ENCODE data around the gene NXPH3. TPM values are rescaled to one million over a fixed set of nuclear protein-coding genes. Genes with fewer than 3 reads are reported as not detected.
"Not testable (repeated sequence)": the region's sequence is repeated elsewhere in the genome, so short reads cannot be mapped to it uniquely, and the experiment has no call there.

The NXPH3 gene
- total RNA-seq, 2 donors from 2014 or later = not detected

DNA sequence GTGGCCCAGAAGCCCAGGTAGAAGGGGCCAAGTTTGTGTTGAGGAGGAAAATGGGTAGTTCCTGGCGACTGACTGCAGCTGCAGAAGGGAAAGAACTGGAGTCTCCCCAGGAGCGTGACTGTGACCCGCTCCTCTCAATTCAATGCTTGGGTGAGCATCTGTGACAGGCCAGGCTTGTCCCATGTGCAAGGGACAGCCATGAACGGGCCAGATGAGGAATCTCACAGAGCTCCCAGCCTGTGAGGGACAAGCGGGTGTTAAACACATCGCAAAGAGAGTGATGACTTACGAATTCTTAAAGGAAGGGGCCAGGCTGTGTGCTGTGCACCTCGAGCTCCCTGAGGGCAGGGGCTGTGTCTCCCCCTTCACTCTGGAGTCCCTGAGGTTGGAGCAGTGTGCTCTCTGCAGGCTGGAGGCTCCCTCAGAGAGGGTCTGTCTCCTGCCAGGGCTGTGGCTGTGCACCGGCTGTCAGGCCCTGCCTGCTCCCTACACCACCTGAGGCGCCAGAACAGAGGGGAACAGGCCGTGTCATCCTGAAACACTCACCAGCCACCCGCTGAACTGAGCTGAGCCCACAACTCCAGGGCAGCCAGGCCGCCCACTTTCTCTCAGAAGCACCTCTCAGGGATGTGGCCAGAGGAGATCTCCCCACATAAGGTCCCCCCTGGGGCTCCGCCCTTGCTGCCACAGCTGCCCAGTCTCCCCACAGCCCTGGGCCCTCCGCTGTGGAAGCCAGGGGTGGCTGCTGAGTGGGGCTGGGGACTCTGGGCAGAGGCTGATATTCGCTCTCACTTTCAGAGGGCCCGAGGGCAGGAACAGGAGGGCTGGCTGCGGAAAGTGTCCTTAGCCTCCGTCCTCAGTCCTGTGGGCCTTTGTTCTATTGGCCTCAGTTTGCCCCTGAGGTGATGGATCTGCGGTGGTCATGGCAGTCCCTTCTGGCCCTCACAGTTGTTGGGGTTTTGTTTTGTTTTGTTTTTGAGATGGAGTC lies 25.7 kb upstream of the NXPH3 start:
- peaks cover 2% of the 10 kb centered on the region for H3K4me1 Mint-ChIP-seq
- no peak for DNase-seq
- no peaks in the 10 kb centered on the region for H3K36me3 Mint-ChIP-seq (ENCODE audit: low read depth)
- H3K27ac Mint-ChIP-seq = no peak overlapping the region
- no peaks in the 10 kb centered on the region for H3K9me3 ChIP-seq (ENCODE audit: control insufficient read depth, low read length, poor library complexity, severe bottlenecking)
- no peak overlapping the region for H3K4me3 Mint-ChIP-seq
- ATAC-seq = no peak
- H3K27me3 Mint-ChIP-seq = peaks cover 17% of the 10 kb centered on the region

- not testable (repeated sequence) for H3K27ac Mint-ChIP-seq, H3K4me1 Mint-ChIP-seq
- H3K27me3 Mint-ChIP-seq = peaks cover 17% of the 10 kb centered on the region
Observed at GRCh38 chr17:49550764-49551163, 24.9 kb upstream of the NXPH3 start.

DNA sequence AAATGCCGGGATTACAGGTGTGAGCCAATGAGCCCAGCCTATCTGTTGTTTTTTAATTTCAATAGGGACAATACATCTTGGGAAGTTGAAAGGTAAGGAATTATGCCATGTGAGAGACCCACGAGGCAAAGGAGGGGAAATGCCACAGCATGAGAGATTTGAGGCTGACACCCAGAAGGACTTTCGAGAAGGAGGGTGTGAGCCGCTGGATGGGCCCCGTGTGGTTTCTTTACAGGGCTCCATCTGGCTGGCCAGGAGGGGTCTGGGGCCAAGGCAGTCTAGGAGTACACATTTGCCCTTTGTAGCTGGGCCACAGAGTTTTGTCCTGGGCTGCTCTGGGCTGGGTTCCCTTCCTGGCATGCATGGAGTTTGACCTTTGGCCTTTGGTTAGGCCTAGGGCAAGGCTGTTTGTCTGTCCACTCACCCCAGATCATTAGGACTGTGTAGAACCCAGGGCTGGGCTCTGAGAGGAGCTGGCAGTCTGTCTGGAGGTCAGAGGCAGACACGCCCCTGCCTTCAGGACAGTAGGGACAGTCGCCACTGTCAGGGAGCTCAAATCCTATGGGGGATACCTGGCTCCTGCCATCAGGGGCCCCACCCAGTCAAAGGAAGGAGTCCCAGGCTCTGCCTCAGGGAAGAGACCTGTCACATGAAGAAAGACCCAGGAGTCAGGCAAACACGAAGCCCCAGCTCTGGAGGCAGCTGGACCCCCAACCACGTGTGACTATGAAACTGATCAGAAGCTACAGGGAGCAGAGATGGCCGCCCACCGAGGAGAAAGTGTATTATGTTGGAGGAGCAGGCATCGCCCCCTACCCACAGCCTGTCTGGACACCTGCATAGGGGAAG lies 24.2 kb upstream of the NXPH3 start:
- H3K4me1 Mint-ChIP-seq = peaks cover 2% of the 10 kb centered on the region
- H3K27me3 Mint-ChIP-seq = peaks cover 17% of the 10 kb centered on the region
- ATAC-seq (no peak), DNase-seq (no peak)
- H3K36me3 Mint-ChIP-seq (ENCODE audit: low read depth) = no peaks in the 10 kb centered on the region
- H3K27ac Mint-ChIP-seq = no peak overlapping the region
- H3K9me3 ChIP-seq (ENCODE audit: control insufficient read depth, low read length, poor library complexity, severe bottlenecking) = no peaks in the 10 kb centered on the region
- H3K4me3 Mint-ChIP-seq = no peak overlapping the region

More at GRCh38 chr17:49550764-49551163, 24.9 kb upstream of the NXPH3 start:
- not testable (repeated sequence) for H3K9me3 ChIP-seq (ENCODE audit: control insufficient read depth, low read length, poor library complexity, severe bottlenecking); DNase-seq; ATAC-seq; H3K4me3 Mint-ChIP-seq; H3K36me3 Mint-ChIP-seq (ENCODE audit: low read depth)

DNA sequence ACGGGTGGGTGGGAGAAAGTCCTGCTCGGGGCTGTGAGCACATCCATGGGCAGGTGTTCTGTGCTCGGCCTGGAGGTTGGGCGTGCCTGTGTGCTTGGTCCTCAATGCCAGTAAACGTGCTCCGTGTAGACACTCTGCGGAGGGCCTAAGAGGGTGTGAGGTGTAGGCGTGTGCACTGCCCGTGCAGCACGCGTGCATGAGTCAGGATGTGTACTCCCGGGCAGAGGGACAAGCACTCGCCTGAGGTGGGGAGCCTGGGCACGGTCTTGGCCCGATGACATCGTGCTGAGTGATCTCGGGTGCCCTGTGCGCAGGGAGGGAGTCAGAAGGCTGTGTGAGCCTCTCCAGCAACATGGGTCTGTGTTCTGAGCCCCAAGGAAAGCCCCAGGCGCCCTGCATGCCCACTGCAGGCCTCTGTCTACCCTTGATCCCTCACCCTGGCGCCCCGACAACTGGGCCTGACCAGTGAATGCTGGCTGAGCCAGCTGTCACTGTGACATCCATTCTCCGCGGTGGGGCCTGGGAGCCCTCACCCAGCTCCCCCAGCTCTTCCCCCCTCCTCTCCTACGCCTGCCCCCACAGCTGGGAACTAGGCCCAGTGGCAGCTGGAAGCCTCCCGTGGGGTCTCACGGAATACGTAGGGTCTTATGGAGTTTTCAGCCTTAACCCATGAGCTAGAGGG lies 23.5 kb upstream of the NXPH3 start:
- Mint-ChIP-seq H3K27ac (no peak overlapping the region), H3K36me3 (ENCODE audit: low read depth) (no peaks in the 10 kb centered on the region), H3K4me1 (peaks cover 3% of the 10 kb centered on the region), H3K27me3 (peaks cover 13% of the 10 kb centered on the region), H3K4me3 (no peak overlapping the region)
- H3K9me3 ChIP-seq (ENCODE audit: control insufficient read depth, low read length, poor library complexity, severe bottlenecking) = no peaks in the 10 kb centered on the region
- DNase-seq = no peak
- no peak for ATAC-seq

DNA sequence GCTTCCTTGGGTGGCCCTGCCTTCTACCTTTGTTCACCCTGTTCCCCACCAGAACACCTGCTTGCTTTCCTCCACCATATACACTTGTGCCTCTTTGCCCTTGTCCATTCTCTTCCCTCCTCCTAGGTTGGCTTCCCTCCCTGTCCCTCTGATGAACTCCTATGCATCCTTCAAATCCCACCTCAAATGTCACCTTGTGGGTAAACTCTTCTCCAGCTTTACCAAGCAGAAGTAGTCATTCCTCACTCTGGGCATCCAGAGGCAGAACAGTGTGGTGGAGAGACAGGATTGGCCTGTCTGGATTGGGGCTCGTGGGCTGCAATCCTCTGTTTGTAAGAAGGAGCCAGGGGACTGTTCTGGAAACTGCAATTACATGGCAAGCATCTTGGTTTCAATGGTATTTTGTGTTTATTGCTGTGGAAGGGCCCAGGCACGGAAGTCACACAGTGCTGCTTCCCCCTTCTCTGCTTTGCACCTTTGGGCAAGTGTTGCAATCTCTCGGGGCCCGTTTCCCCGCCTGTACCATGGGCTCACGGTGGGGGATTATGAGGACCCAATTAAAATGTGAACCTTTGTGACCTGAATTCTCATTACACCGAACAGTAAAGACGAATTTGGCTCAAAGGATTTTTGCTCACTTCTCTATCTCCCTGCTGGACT lies 21.9 kb upstream of the NXPH3 start:
- ATAC-seq = no peak
- H3K4me3 Mint-ChIP-seq = no peak overlapping the region
- no peaks in the 10 kb centered on the region for H3K9me3 ChIP-seq (ENCODE audit: control insufficient read depth, low read length, poor library complexity, severe bottlenecking)
- H3K36me3 Mint-ChIP-seq (ENCODE audit: low read depth) = peaks cover 3% of the 10 kb centered on the region
- no peak for DNase-seq
- peaks cover 8% of the 10 kb centered on the region for H3K4me1 Mint-ChIP-seq
- peaks cover 7% of the 10 kb centered on the region for H3K27me3 Mint-ChIP-seq
- H3K27ac Mint-ChIP-seq = peak overlapping the region; percentile 47

DNA sequence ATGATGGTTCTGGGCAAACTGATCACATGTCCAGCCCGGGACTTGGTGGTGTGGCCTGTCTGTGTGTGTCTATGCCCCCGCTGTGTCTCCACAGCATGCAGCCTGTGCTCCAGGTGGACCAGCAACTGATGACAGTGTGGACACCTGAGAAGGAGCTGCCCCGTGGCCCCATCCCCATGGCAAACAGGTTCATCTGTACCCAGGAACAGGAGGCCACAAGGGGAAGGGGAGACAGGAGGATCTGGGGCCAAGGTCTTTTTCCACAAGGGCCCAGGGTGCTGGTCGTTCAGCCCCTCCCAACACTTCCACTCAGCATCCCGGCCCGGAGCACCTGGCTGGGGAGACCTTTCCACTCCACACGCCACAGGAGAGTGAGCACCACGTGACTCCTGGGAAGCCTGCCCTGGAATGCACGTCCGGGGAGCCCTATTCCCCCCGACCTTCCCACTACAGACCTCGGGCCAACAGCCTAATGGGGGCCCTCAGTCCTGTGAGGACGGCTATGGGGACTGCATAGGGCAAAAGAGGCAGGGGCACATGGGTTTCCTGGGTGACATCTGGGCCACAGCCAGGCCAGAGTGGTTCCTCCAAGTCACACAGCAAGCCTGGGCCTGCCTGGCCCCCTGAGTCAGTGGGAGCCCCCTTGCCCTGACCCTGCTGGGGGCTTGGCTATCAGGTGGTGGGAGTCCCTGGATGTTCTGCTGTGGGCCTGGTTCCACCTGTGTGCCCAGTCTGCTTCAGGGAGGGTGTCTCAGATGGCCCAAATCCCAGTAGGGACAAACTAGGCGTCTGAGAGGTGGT lies 20.8 kb upstream of the NXPH3 start:
- peak overlapping the region; percentile 54 for H3K27ac Mint-ChIP-seq
- no peak for DNase-seq
- ATAC-seq = no peak
- peaks cover 3% of the 10 kb centered on the region for H3K36me3 Mint-ChIP-seq (ENCODE audit: low read depth)
- no peaks in the 10 kb centered on the region for H3K9me3 ChIP-seq (ENCODE audit: control insufficient read depth, low read length, poor library complexity, severe bottlenecking)
- no peak overlapping the region for H3K4me3 Mint-ChIP-seq
- H3K4me1 Mint-ChIP-seq = peaks cover 8% of the 10 kb centered on the region
- H3K27me3 Mint-ChIP-seq = peaks cover 5% of the 10 kb centered on the region

DNA sequence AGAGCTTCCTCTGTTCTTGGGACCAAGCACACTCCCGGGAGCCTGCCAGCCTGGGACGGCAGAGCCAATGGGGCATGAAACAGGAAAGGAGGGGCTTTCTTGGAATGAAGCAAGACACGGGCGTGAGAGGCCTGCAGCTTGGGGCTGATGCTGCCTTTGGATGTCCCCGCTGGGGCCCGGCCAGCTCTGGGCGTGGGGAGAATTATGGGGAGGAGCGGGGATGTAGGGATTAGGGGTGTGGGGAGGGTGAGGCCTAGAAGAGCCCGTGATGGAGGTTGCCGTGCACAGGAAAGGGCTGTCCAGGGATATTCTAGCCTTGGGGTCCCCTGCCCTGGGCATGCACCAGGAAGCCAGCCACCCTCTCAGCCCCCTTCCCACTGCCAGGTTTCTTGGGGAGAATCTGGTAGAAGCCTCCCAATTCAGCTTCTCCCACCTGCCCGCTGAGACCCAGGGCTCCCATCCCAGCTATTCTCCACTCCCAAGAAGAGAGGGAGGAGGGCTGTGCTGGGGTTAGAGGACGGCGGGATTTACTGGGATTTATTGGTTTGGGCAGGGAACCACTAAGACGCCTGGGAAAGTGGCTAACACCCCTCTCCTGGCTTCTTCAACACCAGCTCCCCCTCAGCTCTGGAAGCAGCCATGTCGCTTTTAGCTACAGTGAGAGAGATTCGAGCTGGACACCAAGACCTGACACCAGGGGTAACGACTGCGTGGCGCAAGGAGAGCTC lies 20.0 kb upstream of the NXPH3 start:
- DNase-seq = no peak
- Mint-ChIP-seq H3K27me3 (peaks cover 5% of the 10 kb centered on the region), H3K27ac (peak overlapping the region; percentile 54), H3K36me3 (ENCODE audit: low read depth) (peaks cover 3% of the 10 kb centered on the region), H3K4me1 (peaks cover 8% of the 10 kb centered on the region), H3K4me3 (peak overlapping the region; percentile 41)
- ATAC-seq = no peak
- no peaks in the 10 kb centered on the region for H3K9me3 ChIP-seq (ENCODE audit: control insufficient read depth, low read length, poor library complexity, severe bottlenecking)

GRCh38 chr17:49556223-49556943 lies 19.3 kb upstream of the NXPH3 start:
- peaks cover 8% of the 10 kb centered on the region for H3K4me1 Mint-ChIP-seq
- peaks cover 5% of the 10 kb centered on the region for H3K27me3 Mint-ChIP-seq
- no peak overlapping the region for H3K27ac Mint-ChIP-seq
- peak; percentile 69 to 86 (median 71) for DNase-seq
- ATAC-seq = peak; percentile 94
- H3K36me3 Mint-ChIP-seq (ENCODE audit: low read depth) = peaks cover 3% of the 10 kb centered on the region
- H3K9me3 ChIP-seq (ENCODE audit: control insufficient read depth, low read length, poor library complexity, severe bottlenecking) = no peaks in the 10 kb centered on the region
- H3K4me3 Mint-ChIP-seq = peak overlapping the region; percentile 41

GRCh38 chr17:49557312-49558024 lies 18.2 kb upstream of the NXPH3 start:
- H3K27me3 Mint-ChIP-seq = peaks cover 5% of the 10 kb centered on the region
- H3K4me1 Mint-ChIP-seq = peaks cover 6% of the 10 kb centered on the region
- H3K4me3 Mint-ChIP-seq = no peak overlapping the region
- no peaks in the 10 kb centered on the region for H3K9me3 ChIP-seq (ENCODE audit: control insufficient read depth, low read length, poor library complexity, severe bottlenecking)
- ATAC-seq (peak; percentile 53), DNase-seq (no peak)
- H3K27ac Mint-ChIP-seq = no peak overlapping the region
- H3K36me3 Mint-ChIP-seq (ENCODE audit: low read depth) = peaks cover 3% of the 10 kb centered on the region

DNA sequence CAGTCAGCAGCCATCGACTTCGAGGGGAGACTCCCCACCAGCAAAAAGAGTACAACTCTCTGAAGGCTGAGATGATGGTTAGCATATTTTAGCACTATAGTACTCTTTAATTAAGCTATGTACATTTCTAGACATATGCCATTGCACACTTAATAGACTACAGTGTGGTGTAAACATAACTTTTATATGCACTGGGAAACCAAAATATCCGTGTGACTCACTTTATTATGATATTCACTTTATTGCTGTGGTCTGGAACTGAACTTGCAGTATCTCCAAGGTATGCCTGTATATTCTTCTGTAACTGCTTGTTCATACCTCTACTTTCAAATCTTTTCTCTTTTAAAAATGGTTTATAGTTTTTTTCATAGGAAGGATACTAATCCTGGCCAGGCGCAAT lies 11.0 kb upstream of the NXPH3 start:
- H3K4me1 Mint-ChIP-seq = peaks cover 11% of the 10 kb centered on the region

More for the DNA sequence above, 11.0 kb upstream of the NXPH3 start:
- Mint-ChIP-seq H3K36me3 (ENCODE audit: low read depth) (no peaks in the 10 kb centered on the region), H3K4me3 (no peak overlapping the region), H3K27ac (no peak overlapping the region), H3K27me3 (peaks cover 5% of the 10 kb centered on the region)
- ATAC-seq = no peak
- no peak for DNase-seq
- no peaks in the 10 kb centered on the region for H3K9me3 ChIP-seq (ENCODE audit: control insufficient read depth, low read length, poor library complexity, severe bottlenecking)

All from T-helper 17 cell (primary cell).